GM12878 (cell line): ENCODE measurements around the gene IRF1. TPM values are rescaled to one million over a fixed set of nuclear protein-coding genes. Genes with fewer than 3 reads are reported as not detected.
A peak's percentile ranks its signal among the peaks of the same experiment; 100 is the strongest.

Source experiments
- CBFB ChIP-seq: IDR thresholded peaks from 2 replicates; pipeline ENCODE4 v1.6.1; 2016; ENCODE audit warnings: antibody characterized with exemption, low read depth
- ESRRA ChIP-seq: IDR thresholded peaks from 2 replicates; pipeline ENCODE4 v1.6.1; 2012; ENCODE audit warnings: mild to moderate bottlenecking, low read length, improper control_type of control experiment
- HDGF ChIP-seq: fragments of 450-650 bp; IDR thresholded peaks from 2 replicates; pipeline ENCODE4 v1.6.1; 2016; ENCODE audit warnings: antibody characterized with exemption
- JUNB ChIP-seq: IDR thresholded peaks from 2 replicates; pipeline ENCODE4 v1.6.1; 2016; ENCODE audit warnings: antibody characterized with exemption, mild to moderate bottlenecking
- JUND ChIP-seq: IDR thresholded peaks from 2 replicates; pipeline ENCODE4 v1.6.1; 2012; ENCODE audit warnings: low read depth, mild to moderate bottlenecking, low read length, improper control_type of control experiment, moderate library complexity
- LARP7 ChIP-seq: fragments of 450-650 bp; IDR thresholded peaks from 2 replicates; pipeline ENCODE4 v1.6.1; 2017; ENCODE audit warnings: mild to moderate bottlenecking
- MTA2 ChIP-seq: fragments of 450-650 bp; IDR thresholded peaks from 2 replicates; pipeline ENCODE4 v1.6.1; 2016; ENCODE audit warnings: low read depth, mild to moderate bottlenecking, moderate library complexity
- NBN ChIP-seq: fragments of 450-650 bp; IDR thresholded peaks from 2 replicates; pipeline ENCODE4 v1.6.1; 2016
- NFYB ChIP-seq: IDR thresholded peaks from 2 replicates; pipeline ENCODE4 v1.6.1; 2011; ENCODE audit warnings: low read depth, mild to moderate bottlenecking, low read length, improper control_type of control experiment, moderate library complexity; ENCODE audit not compliant: insufficient read depth
- NRF1 ChIP-seq: conservative IDR thresholded peaks from 2 replicates; pipeline ENCODE4 v1.6.1; 2011; ENCODE audit warnings: mild to moderate bottlenecking, low read depth, low read length, improper control_type of control experiment
- PAX8 ChIP-seq: fragments of 450-650 bp; IDR thresholded peaks from 2 replicates; pipeline ENCODE4 v1.6.1; 2017; ENCODE audit warnings: mild to moderate bottlenecking, moderate library complexity
- RBBP5 ChIP-seq: fragments of 200-600 bp; sonication (generic); conservative IDR thresholded peaks from 2 replicates; pipeline ENCODE4 v1.6.1; 2016
- RUNX3 ChIP-seq: IDR thresholded peaks from 2 replicates; pipeline ENCODE4 v1.6.1; 2012; ENCODE audit warnings: low read length, inconsistent platforms
- SIN3A ChIP-seq: IDR thresholded peaks from 2 replicates; pipeline ENCODE4 v1.6.1; 2012; ENCODE audit warnings: low read depth, low read length, improper control_type of control experiment
- SP1 ChIP-seq: IDR thresholded peaks from one replicate; pipeline ENCODE4 v1.6.1; 2011; ENCODE audit warnings: low read depth, low read length
- SRF ChIP-seq, 2 experiments: IDR thresholded peaks; 2 replicates each; pipeline ENCODE4 v1.6.1; 2011; ENCODE audit warnings: low read depth in 2 of 2, low read length in 2 of 2, mild to moderate bottlenecking in 1 of 2, moderate library complexity in 1 of 2
- TCF12 ChIP-seq: IDR thresholded peaks from 2 replicates; pipeline ENCODE4 v1.6.1; 2011; ENCODE audit warnings: low read depth, mild to moderate bottlenecking, low read length
- YBX1 ChIP-seq: fragments of 450-650 bp; IDR thresholded peaks from 2 replicates; pipeline ENCODE4 v1.6.1; 2016; ENCODE audit warnings: antibody characterized with exemption
- ZNF217 ChIP-seq: fragments of 450-650 bp; IDR thresholded peaks from 2 replicates; pipeline ENCODE4 v1.6.1; 2017; ENCODE audit warnings: antibody characterized with exemption, mild to moderate bottlenecking
- ZNF384 ChIP-seq: IDR thresholded peaks from 2 replicates; pipeline ENCODE4 v1.6.1; 2012; ENCODE audit warnings: low read depth, mild to moderate bottlenecking, low read length, improper control_type of control experiment, borderline replicate concordance
- ZNF622 ChIP-seq: fragments of 450-650 bp; IDR thresholded peaks from 2 replicates; pipeline ENCODE4 v1.6.1; 2017; ENCODE audit warnings: mild to moderate bottlenecking, inconsistent platforms
- ZSCAN29 ChIP-seq: fragments of 450-650 bp; IDR thresholded peaks from 2 replicates; pipeline ENCODE4 v1.6.1; 2017; ENCODE audit warnings: mild to moderate bottlenecking, moderate library complexity
- polyA plus RNA-seq, 11 experiments: library from polyadenylated mRNA; depleted of rRNA in 4 of 11; unstranded in 6 of 11; stranded (reverse) in 5 of 11; fragments of >200 nt; fragmentation: Nextera tagmentation in 4 of 11; fragmentation: Illumina TruSeq in 1 of 11; extraction: Ambion mirVana in 4 of 11; extraction: Trizol in 1 of 11; gene quantifications; 1 replicate in 1 of 11; 2 replicates in 10 of 11; pipeline versions ENCODE4 v1.2.1 to v1.2.3, GENCODE V29; 2011 to 2016; ENCODE audit warnings: inconsistent platforms in 2 of 11, missing spikeins in 2 of 11, low read depth in 1 of 11
- total RNA-seq, 4 experiments: library from RNA; depleted of rRNA in 3 of 4; stranded (reverse); fragments of >200 nt in 3 of 4; fragmentation: Illumina TruSeq in 1 of 4; extraction: Trizol in 1 of 4; gene quantifications; 2 replicates each; pipeline versions ENCODE4 v1.2.1 to v1.2.3, GENCODE V29; 2013 to 2021
- TF ChIP-seq, protein P1 (sequence below): IDR thresholded peaks from 2 replicates; pipeline ENCODE4 v1.6.1; 2011; ENCODE audit warnings: low read depth, mild to moderate bottlenecking, low read length, moderate library complexity, borderline replicate concordance; ENCODE audit errors: extremely low read depth
- TF ChIP-seq, protein P2 (sequence below): fragments of 150-350 bp; IDR thresholded peaks from 2 replicates; pipeline ENCODE4 v1.6.1; 2016; ENCODE audit warnings: low read depth, low read length
- TF ChIP-seq, protein P3 (sequence below): fragments of 450-650 bp; IDR thresholded peaks from 2 replicates; pipeline ENCODE4 v1.6.1; 2016; ENCODE audit warnings: mild to moderate bottlenecking
- TF ChIP-seq, protein P4 (sequence below): fragments of 450-650 bp; IDR thresholded peaks from 2 replicates; pipeline ENCODE4 v1.6.1; 2014; ENCODE audit warnings: mild to moderate bottlenecking

Gene IRF1
- total and polyA plus RNA-seq, 10 of the 15 experiments (the other 5 are each of a cell fraction or from before 2014, with no cell fraction given): 6.9 to 68.0 (median 49.6) TPM

DNA sequence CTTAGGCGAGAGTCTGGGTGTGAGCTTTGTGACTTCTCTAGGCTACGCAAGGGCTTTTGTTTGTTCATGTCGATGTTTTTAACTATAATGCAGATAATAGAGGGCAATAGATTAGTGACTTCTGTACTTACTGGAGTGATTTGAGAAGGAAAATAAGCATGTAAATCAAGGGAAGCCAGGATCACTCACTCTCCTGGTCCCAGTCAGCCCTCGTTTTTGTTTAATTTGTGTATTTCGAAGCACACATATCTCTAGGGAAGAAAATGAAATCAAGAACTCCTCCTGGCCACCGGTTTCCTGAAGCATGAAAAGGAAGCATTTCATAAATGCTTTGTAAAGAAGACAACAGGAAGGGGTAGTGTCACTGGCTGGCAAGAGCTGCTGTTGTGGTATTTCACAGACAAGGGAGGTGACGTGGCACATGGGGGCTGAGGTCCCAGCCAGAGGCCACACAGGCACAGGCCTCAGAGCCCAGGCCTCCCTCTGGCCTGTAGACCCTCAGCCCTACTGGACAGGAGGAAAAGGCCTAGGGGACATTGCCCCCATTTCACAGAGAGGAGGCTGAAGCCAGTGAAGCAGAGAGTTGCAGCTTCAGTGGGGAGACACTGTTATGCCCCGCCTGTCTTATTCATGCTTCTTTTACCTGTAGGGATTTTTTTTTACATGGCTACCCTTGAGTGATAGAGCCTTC lies 34.1 kb downstream of the IRF1 start (continued):
- TF ChIP-seq, protein P1, sequence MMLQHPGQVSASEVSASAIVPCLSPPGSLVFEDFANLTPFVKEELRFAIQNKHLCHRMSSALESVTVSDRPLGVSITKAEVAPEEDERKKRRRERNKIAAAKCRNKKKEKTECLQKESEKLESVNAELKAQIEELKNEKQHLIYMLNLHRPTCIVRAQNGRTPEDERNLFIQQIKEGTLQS: no peak
- TF ChIP-seq CBFB: no peak
- no peak for TF ChIP-seq SRF (IDR thresholded peaks at IDR 0.05; ENCODE audit: low read depth in 2 of 2, low read length in 2 of 2)
- TF ChIP-seq JUND: no peak
- TF ChIP-seq ESRRA: no peak
- no peak for TF ChIP-seq NFYB
- TF ChIP-seq ZNF217: no peak
- TF ChIP-seq NRF1: no peak
- no peak for TF ChIP-seq PAX8
- TF ChIP-seq MTA2: 0 out of 2 replicates have a peak, but pooled peaks have one; percentile 10
- TF ChIP-seq RUNX3: peak; percentile 73
- no peak for TF ChIP-seq HDGF
- TF ChIP-seq JUNB: no peak
- TF ChIP-seq, protein P2, sequence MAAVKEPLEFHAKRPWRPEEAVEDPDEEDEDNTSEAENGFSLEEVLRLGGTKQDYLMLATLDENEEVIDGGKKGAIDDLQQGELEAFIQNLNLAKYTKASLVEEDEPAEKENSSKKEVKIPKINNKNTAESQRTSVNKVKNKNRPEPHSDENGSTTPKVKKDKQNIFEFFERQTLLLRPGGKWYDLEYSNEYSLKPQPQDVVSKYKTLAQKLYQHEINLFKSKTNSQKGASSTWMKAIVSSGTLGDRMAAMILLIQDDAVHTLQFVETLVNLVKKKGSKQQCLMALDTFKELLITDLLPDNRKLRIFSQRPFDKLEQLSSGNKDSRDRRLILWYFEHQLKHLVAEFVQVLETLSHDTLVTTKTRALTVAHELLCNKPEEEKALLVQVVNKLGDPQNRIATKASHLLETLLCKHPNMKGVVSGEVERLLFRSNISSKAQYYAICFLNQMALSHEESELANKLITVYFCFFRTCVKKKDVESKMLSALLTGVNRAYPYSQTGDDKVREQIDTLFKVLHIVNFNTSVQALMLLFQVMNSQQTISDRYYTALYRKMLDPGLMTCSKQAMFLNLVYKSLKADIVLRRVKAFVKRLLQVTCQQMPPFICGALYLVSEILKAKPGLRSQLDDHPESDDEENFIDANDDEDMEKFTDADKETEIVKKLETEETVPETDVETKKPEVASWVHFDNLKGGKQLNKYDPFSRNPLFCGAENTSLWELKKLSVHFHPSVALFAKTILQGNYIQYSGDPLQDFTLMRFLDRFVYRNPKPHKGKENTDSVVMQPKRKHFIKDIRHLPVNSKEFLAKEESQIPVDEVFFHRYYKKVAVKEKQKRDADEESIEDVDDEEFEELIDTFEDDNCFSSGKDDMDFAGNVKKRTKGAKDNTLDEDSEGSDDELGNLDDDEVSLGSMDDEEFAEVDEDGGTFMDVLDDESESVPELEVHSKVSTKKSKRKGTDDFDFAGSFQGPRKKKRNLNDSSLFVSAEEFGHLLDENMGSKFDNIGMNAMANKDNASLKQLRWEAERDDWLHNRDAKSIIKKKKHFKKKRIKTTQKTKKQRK: no peak
- TF ChIP-seq, protein P3, sequence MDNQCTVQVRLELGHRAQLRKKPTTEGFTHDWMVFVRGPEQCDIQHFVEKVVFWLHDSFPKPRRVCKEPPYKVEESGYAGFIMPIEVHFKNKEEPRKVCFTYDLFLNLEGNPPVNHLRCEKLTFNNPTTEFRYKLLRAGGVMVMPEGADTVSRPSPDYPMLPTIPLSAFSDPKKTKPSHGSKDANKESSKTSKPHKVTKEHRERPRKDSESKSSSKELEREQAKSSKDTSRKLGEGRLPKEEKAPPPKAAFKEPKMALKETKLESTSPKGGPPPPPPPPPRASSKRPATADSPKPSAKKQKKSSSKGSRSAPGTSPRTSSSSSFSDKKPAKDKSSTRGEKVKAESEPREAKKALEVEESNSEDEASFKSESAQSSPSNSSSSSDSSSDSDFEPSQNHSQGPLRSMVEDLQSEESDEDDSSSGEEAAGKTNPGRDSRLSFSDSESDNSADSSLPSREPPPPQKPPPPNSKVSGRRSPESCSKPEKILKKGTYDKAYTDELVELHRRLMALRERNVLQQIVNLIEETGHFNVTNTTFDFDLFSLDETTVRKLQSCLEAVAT: no peak
- no peak for TF ChIP-seq ZNF622
- peak; percentile 34; the same call in 1 of the 2 replicates for TF ChIP-seq NBN
- no peak for TF ChIP-seq SIN3A
- TF ChIP-seq ZSCAN29: no peak
- TF ChIP-seq RBBP5: no peak
- TF ChIP-seq ZNF384: no peak
- TF ChIP-seq TCF12: no peak
- TF ChIP-seq, protein P4, sequence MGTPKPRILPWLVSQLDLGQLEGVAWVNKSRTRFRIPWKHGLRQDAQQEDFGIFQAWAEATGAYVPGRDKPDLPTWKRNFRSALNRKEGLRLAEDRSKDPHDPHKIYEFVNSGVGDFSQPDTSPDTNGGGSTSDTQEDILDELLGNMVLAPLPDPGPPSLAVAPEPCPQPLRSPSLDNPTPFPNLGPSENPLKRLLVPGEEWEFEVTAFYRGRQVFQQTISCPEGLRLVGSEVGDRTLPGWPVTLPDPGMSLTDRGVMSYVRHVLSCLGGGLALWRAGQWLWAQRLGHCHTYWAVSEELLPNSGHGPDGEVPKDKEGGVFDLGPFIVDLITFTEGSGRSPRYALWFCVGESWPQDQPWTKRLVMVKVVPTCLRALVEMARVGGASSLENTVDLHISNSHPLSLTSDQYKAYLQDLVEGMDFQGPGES: no peak
- TF ChIP-seq SP1: no peak
- TF ChIP-seq LARP7: no peak
- no peak for TF ChIP-seq YBX1
